Medulla oblongata (tissue), 1 donor: ENCODE data around the gene OR5K1.
A peak's percentile ranks its signal among the peaks of the same experiment; 100 is the strongest.

Source experiments
- DNase-seq: peaks from one replicate; pipeline ENCODE4 v3.0.0-alpha.2; 2015; ENCODE audit errors: extremely low spot score

Gene OR5K1

DNA sequence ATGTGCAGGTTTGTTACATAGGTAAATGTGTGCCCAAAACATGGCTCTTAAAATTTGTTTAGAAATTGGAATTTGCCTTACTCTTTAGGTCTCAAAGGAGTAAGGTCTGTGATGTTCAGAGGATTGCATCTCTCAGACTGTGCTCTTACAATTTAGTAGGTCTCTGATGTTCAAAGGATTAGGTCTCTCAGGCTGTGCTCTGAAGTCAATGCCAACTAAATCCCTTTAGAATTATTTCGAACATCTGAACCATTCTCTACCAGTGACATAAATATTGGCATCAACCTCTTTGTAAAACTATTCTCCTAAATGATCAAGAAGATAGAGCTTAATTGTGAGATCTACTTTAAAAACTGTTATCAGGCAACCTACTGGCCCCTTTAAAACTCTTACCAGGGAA is at the start of gene OR5K1:
Gene OR5K1, plus strand, starts transcription at position 301 of the 400 bp plus-strand sequence. CDS start 6,376 bp downstream, outside the sequence.
- DNase-seq, result no peak

DNA sequence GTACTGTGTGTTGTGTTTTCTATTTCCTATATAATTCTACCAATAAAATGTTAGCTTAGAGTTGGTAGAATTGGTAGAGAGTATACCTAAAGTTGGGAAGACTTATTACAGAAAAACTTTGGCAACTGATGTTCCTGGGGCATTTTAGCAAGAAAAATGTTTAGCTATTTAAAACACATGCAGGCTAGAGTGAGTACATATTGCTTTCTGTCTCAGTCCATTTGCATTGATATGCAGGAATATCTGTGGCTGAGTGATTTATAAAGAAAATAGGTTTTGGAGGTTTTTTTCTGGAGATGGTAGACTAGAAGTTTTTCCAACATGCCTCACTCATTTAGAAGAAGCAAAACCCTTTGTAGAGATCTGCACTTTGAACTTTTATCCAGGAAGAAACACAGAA is 30.4 kb upstream of the OR5K1 start:
- DNase-seq, result no peak

DNA sequence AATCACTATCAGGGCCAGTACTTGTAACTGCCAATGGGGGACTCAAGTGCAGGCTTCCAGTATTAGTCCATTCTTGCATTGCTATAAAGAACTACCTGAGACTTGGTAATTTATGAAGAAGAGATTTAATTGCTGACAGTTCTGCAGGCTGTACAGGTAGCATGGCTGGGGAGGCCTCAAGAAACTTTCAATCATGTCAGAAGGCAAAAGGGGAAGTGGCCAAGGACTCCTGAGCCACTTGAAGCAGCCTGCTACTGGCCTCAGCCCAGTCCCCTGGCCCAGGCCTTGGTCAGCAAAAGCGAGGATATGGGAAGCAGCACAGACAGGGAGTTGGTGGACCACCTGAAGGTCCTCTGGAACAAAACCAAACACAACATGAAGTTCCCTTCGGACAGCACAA is 29.2 kb upstream of the OR5K1 start:
- no peak for DNase-seq

DNA sequence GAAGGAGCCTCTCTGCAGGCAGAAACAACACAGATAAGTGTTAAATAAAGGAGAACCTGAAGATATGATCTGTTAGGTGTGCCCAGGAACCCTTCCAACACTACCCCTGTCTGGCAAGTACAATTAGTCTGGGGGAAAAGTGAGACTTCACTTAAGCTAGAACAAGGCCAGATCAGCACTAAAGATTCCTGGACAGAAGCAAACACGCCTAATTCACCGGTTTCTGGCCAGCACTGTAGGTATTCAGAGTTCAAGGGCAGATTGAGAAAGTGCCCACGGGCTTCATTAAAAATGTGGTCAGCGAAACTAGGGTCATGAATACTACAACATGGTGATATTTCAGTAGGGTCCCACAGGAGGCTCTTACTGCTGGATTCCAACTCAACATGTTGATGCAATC is 28.6 kb upstream of the OR5K1 start:
- DNase-seq, result no peak

DNA sequence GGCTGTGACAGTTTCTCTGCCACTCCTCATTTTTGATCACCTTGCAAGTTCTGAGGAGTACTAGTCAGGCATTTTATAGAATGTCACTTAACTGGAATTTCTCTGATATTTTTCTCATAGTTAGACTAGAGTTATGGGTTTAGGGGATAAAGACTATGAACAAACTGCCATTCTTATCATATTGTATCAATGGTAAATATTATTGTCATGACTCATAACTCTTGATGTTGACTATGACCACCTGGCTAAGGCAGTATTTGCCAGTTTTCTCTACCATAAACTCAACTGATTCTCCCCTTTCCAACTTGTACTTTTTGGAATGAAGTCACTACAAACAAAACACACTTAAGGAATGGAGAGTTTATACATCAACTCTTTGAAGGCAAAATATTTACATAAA is 22.7 kb upstream of the OR5K1 start:
- DNase-seq, result no peak

DNA sequence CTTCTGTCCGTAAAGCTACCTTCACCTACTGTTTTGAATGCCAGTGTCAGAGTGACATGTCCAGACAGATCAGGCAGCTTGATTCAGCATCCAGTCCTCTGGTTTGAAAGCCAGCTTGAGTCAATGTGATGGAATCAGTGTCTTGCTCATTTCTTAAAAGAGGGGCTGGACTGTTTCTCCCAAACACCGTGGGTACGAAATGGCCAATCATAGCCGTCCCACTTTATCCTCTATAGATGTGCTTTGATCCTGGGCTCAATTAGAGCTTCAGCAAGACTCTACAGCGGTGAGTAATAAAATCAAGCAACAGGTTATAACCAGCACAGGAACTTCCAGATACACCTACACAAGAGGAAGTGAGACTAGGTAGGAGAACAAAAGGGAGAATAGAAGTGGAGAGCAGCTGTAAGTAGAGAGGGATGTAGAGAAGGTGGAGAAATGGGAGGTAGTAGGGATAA is 17.0 kb upstream of the OR5K1 start:
- no peak for DNase-seq

DNA sequence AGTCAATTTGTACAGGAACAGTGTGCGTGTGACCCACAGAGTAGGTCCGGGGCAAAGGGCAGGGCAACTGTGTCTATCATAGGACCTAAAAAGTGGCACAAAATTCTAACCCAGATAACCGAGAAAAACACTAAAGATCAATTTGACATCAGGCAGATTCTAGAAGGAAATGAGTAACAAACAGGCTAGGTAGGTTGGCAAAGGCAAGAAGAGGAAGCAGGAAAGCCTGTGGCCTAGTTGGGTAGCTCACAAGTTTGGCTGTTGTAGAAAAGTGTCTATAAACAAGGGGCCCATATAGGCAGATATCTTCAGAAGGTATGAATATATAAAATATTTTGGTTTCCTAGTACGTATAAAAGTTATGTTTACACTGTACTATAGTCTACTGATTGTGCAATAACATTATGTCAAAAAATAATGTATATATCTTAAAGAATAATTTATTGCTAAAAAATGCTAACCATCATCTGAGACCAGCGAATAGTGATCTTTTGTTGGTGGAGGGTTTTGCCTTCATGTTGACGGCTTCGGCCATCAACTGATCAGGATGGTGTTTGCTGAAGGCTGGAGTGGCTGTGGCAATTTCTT is 13.3 kb upstream of the OR5K1 start:
- no peak for DNase-seq

DNA sequence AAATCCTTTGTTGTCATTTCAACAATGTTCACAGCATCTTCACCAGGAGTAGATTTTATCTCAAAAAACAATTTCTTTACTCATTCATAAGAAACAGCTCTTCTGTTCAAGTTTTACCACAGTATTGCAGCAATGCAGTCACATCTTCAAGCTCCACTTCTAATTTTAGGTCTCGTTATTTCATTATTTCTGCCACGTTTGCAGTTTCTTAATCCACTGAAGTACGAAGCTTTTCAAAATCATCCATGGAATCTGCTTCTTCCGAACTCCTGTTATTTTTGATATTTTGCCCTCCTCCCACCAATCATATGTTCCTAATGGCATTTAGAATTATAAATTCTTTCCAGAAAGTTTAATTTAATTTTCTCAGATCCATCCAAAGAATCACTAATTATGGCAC is 12.6 kb upstream of the OR5K1 start:
- DNase-seq, result no peak

DNA sequence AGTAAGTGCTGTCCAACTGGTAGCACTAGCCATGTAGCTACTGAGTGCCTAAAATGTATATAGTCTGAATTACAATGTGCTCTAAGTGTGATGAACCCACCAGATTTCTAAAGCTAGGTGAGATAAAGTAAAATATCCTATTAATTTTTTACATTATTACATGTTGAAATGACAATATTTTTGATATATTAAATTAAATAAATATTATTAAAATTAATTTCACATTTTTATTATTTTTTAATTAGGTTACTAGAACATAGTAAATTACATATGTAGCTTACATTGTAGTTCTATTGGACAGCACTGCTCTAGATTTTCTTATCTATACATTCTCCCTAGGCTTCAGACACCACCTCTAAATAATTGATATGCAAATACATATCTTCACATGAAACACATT is 9.2 kb upstream of the OR5K1 start:
- DNase-seq, result no peak

DNA sequence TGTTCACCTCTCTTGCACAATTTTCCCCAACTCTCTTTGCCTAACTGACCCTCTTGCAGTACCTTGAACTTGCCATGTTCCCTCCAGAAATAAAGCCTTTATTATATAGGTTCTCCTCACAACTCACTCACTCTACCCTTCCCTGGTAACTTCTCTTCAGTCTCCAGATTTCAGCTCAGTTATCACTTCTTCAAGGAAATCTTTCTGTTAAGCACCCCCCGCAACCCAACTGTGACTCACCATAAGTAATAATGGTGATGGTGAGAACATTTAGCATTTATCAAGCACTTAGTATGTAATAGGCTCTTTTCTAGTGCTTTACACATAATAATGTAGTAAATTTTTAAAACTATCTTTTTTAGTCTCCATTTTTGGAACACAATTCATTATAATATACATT is 8.1 kb upstream of the OR5K1 start:
- no peak for DNase-seq

DNA sequence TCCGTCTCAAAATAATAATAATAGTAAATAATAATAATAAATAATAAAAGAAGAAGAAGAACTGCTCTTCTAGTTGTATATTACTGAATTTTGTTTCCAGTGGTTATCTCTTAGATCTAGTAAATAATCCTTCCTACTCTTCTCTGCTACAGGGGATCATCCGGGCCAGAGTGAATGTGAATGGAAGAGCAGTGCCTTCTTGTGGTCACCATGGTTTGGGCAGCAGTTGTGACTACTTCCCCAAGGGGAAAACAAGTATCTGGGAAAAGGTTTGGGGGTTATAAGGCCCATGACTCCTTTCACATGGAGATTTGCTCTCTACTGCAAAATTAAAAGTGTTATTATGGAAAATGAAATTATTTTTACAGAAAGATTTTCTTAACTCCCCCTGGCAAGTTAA is 5.5 kb upstream of the OR5K1 start:
- no peak for DNase-seq

DNA sequence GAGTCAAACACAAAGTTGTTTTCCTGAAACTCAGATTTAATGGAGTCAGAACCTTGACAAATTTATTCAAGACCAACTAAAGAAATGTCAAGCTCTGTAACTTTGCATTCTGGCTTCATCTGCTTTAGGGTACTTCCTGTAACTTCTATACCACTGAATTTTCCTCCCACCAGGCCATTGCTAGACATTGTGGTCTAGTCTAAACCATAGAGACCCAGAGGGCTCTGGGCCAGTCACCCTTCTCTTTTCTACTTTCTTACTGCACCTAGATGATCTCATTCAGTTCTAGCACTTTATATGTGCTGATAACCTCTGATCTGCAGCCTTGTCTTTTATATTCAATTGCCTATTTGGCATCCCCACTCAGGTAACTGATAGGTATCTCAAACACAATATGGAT is 2.8 kb upstream of the OR5K1 start:
- no peak for DNase-seq

DNA sequence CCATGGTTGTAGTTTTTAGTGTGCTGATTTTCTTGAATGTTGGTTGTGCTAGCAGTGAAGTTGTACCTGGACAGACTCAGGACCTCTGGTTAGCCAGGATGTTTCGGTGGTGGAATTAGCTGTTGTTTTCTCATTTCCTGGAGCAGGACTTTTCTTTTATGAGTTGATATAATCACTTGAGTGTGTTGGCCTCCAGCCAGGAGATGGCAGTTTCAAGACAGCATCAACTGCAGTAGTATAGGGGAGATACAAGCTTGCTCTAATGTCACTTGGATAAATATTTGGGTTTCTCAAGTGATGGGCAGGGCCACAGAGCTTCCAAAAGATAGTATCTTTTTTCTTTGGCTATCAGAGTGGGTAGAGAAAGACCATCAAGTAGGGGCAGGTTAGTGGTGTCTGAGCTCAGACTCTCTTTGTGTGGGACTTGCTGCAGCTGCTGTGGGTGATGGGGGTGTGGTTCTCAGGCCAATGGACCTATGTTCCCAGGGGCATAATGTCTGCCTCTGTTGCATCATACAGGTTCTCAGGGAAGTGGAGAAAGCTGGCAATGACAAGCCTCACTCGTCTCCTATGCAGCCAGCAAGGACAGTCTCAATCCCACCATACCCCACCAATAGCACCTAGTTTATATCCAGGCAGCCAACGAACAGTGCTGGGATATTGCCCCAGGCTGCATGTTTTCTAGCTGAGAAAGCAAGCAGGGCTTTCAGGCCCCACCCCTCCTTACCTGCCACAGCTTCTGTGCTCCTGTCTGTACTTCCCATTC is 19.9 kb downstream of the OR5K1 start:
- no peak for DNase-seq

DNA sequence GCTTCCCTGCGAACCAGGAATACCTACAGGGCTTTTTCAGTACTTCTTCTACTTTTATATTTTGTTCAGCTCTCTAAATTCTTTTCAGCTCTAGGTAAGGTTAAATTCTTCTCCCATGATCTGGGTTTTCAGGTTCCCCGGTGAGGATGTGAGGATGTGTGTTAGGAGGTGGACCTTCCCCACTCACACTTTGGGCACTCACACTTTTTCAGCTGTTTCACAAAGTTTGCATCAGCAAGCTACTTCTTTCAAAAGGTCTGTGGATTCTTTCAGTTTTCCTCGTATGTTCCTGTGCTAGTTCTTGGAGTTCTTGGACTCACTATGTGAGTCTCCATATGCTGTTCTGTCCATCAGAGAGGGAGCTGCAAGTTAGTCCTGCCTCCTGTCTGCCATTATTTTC is 20.6 kb downstream of the OR5K1 start:
- DNase-seq, result no peak

DNA sequence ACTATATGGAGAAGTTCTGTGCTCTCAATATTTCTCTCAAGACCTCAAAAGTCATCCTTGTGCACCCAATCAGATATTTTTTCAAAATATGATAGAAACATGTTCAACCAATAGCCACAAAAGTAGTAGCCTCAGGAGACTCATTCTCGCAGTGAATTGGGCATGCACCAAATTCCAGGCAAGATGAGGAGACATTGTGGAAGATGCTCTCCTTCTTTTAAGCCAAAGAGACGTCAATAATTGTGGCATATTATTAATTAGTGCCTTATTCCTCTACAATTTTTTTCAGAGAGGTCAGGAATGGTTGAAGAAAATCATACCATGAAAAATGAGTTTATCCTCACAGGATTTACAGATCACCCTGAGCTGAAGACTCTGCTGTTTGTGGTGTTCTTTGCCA is 34.4 kb downstream of the OR5K1 start, which contains the start of gene OR5K2:
Gene OR5K2, plus strand, starts transcription at position 301 of the 400 bp plus-strand sequence. Its CDS starts 0 bp downstream, at position 301.
- no peak for DNase-seq

DNA sequence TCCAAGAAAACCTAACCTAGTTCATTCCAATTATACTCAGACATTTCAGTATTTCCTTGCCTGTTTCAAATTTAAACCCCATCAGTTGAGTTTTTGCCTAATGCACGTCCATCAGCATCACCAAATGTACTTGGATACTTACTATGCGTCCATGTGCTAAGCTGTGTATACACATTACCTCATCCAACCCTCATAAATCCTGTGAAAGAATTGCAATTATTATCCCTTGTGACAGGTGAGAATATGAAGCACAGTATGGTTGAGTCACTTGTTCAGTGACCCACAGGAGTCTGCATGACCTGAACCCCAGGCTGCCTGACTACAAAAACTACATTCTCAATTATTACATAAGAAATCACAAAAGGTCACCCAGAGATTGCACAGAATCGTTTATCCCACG is 37.0 kb downstream of the OR5K1 start:
- DNase-seq, result no peak

DNA sequence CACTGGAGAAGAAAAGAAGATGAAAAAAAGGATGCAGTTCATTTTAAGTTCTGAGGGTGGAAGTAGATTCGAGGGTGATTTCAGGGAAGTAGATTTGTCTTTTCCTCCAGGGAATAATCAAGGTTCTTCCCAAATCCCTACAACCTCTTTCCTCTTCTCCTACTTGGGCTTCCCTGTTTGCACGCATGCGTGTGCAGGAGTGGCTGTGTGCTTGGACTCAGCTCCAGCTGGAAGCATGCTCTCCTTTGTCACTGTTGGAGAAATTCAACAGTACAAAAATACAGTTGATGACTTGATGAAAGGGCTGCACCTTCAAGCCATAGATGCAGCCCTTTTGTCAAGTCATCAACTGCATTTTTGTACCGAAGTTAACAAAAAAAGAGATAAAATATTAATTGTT is 38.3 kb downstream of the OR5K1 start:
- DNase-seq, result peak; percentile 35

DNA sequence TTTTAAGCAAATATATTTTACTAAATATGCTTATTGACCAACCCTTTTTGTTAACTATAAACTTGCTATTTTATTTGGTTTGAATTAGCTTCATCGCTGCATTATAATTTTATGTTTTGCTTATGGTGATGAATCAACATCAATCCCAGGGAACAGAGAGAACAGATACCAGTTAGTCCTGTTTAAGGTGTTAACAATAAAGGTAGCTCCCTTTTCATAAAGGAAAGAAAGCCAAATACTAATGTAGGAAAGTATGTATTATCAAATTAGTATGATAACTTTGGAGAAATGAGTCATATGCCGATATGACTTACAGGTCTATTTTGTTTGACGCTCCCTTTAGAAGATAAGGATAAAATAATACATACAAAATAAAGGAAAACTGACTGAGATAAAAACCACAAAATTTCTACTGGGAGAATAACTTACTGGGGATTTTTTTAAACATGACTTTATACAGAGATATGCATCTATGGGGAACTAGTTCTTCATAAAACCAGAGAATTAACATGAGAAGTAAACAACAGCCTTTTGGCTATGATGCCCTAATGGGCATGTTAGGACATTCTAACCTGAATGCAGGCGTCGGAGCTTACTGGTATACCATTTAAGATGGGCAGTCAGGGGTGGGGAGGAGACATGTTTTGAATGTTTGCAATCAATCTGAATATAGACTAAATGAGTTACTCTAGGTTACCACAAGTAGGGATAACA is 39.0 kb downstream of the OR5K1 start:
- DNase-seq, result no peak

DNA sequence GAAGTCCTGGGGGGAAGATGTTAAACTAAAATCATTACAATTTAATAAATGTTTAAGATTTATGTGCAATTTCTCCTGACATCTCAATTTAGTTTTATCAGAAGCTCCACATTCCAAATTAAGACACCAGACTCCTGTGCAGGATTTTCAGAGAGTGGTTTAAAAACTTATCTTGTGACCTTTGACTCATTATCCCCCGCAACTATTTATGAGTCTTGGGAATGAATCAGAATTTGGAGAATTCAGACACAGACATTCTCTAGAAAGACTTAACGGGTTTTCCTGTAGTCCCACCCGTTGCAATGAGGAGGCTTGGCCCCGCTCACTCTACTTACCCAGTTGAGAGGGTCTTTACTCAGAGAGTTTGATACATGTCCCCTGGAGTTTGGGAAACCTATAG is 41.5 kb downstream of the OR5K1 start:
- DNase-seq, result no peak

DNA sequence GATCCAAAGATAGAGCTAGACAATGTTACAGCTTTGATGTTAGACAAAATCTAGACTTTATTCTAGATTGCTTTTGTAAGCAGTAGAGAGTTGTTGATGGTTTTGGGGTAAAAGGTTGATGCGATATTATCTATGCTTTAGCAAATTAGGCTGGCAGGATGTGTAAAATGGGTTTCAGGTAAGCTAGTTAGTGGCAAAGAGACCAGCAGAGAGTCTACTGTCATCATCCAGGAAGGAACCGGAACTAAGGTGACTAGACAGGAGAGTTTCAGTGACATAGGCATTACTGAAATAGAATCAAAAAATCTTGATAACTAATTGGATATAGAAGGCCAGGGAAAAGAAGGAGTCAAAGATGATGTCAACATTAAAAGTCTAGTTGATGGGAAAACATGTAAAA is 45.6 kb downstream of the OR5K1 start:
- no peak for DNase-seq

DNA sequence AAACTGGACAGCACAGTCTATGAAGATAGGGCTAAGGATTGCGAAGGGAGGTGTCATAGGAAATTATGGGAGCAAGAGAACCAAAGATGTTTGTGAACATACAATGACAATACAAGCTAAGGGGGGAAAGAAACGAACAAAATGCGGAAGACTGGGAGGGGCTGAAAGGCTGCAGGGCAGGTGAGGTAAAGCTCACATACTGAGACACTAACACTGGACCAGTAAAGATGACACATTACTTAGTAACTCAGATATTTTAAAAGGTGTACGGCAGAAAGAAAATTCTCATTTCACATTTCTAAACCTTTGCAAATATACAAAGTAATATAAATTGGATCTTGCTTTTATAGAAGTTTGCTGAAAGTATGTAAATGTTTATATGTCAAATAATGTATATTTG is 49.6 kb downstream of the OR5K1 start:
- DNase-seq, result no peak

DNA sequence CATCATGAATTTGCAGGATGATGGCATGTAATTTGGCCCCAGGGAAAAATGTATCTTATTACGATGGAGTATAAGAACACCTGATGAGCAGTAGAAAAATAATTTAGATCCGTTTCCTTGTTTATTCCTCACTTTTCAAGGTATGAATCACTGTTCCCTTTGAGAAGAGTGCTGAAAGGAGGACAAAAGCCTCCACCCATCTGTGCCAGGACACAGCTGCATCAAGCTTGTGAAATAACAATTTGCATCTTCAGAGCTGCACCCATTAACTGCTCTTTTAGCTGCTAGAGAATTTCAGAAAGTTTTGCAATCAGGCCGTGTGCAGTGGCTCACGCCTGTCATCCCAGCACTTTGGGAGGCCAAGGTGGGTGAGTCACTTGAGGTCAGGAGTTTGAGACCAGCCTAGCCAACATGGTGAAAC is 50.1 kb downstream of the OR5K1 start:
- DNase-seq, result no peak

DNA sequence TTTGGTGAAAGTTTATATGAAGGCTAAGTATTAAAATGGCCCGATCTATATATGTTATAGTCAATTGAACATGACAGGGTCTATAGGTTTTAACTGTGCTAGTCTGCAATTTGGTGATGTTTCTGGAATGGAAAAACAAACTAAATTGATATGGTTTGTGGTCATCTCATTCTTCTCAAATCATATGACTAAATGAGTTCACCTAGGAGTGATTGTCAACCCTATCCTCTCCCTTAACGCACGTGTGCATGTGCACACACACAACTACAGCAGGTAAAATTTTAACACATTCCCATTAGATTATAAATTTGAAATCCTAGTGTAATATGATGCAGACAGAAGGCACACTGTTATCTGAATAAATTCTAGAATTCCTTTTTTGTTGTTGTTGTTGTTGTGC is 50.7 kb downstream of the OR5K1 start:
- DNase-seq, result no peak
